Muscle of back (tissue), 11 donors: ENCODE results near the gene WDR46. TPM values are rescaled to one million over a fixed set of nuclear protein-coding genes. Genes with fewer than 3 reads are reported as not detected.

ENCODE experiments used
- DNase-seq, 3 donors: peaks; one replicate each; pipeline versions ENCODE4 v3.0.0 to v3.0.0-alpha.2; 2013
- polyA plus RNA-seq, 10 donors: library from polyadenylated mRNA; unstranded; fragments of 120-200 nt; gene quantifications; one replicate each; pipeline ENCODE4 v1.2.1, GENCODE V29; 2013; ENCODE audit not compliant: insufficient read length in 10 of 10

The WDR46 gene
- polyA plus RNA-seq, 10 donors = 49.6 to 70.8 (median 60.0) TPM

DNA sequence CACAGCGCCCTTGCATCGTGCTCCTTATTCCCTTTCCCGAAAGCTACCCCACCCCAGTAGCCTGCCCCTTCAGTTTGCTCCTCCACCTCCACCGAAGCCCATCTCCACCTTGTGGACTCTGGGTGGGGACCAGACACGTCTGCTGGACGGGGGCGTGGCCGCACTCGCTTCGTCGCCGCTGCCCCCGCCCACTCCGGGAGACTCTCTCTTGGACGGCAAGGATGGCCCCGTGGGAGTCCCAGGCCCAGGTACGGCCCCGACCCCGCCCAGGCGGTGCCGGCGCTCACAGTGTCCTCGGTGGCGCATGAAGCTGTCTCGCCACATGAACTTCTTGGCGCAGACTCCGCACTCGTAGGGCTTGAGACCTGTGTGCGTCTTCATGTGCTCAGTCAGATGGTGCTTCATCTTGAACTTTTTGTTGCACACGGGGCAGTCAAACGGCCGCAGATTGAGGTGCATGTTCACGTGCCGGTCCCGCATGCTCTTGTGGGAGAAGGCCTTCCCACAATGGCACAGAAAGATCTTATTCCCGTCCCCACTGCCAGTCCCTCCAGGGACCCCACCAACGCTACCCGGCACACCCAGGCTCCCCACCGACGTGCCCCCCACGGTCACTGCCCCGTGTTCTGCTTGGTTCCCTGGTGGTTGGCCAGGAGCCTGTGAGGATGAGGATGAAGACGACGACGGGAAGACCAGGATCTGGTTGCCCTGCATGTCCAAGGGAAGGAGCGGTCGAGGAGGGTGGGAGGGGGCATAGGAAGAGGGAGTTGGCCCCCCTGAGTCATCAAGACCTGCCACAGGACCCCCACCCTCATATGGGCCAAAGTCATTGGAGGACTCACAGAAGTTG is 26.1 kb upstream of the WDR46 start:
- DNase-seq = peak in 1 of 3 donors; percentile 64

DNA sequence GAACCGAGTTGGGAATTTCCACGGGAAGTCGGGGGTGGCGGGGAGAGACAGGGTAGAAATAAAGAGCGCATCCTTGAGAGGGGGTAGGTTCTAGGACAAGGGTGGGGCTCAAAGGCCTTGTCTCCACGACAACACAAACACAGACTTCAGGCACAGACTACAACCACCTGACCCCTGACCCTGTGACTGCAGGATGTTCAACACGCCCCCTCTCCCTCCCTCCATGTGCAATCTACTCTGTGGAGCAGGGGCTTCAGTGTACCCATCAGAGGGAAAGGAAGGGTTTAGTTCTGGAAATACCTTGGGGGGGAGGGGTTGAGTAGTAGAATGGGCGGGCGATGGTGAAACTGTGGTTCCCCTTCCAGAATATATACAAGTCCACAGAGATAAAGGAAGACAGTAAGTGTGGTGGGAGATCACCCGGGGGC is 25.5 kb upstream of the WDR46 start:
- DNase-seq = peak; percentile 68 to 90 (median 77)

DNA sequence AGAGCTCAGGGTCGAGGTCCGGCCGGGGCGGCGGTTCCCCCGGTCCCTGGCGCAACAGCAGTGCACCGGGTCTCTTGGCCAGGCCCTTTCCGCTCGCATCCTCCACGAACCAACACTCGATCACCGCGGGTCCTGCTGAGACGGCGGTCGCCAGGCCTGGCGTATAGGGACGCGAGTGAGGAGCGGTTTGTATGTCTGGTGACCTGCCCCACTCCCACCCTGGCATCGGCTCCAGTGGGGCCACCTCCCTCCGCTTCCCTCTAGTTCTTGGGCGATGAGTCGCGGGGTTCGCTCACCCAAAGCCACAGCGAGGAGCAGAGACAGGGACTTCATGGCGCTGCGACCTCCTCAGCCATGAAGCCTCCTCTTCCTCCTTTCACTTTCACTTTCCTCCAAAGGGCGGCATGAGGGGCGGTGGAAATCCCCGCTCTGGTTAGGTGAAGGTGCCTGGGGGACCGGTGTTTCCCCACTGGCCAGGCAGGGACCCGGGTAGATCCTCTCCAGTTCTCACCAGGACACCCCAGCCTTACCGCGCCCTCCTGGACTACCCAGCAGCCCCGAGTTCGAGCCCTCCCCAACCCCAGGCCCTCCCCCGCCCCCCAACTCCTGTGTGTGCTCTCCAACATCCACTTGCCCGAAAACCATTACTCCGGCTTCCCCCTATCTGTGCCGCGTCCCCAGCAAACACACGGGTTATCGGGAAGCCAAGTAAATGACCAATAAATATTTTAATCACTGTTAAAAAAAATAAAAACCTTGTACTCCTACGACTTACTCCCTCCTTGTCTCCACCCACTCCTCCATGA is 24.9 kb upstream of the WDR46 start, which contains the start of gene TAPBP:
TSS of gene TAPBP (minus strand) at position 370 of the 806 bp plus-strand sequence. CDS start at position 333, 37 bp downstream.
- peak in 2 of 3 donors; percentile 77 to 93 for DNase-seq

DNA sequence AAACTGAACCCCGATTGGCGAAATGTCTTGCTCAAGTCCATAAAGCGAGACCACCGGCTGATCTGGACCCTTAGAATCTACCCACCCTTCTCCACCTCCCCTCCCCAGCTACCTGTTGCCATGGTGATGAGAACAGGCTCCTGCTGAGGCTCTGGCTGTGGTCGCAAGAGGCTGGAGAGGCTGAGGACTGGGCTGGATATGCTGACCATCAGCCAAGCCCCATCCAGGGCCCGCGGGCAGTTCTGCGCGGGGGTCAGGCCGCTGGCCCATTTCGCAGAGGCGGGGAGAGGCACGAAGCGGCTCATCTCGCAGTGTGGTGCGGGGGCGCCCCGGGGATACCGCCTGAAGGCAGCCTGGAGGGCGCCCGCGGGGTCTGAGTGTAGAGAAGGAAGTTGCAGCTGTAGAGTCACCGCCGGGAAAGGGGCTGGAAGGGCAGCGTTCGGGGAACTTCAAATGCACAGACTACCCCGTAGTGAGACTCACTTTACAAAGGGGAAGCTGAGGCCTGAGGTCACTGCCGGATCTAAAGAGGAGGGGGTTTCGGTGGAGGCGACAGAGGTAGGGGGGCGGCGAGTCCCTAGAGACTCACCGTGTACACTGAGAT is 24.2 kb upstream of the WDR46 start:
- DNase-seq = peak in 2 of 3 donors; percentile 58 to 85

DNA sequence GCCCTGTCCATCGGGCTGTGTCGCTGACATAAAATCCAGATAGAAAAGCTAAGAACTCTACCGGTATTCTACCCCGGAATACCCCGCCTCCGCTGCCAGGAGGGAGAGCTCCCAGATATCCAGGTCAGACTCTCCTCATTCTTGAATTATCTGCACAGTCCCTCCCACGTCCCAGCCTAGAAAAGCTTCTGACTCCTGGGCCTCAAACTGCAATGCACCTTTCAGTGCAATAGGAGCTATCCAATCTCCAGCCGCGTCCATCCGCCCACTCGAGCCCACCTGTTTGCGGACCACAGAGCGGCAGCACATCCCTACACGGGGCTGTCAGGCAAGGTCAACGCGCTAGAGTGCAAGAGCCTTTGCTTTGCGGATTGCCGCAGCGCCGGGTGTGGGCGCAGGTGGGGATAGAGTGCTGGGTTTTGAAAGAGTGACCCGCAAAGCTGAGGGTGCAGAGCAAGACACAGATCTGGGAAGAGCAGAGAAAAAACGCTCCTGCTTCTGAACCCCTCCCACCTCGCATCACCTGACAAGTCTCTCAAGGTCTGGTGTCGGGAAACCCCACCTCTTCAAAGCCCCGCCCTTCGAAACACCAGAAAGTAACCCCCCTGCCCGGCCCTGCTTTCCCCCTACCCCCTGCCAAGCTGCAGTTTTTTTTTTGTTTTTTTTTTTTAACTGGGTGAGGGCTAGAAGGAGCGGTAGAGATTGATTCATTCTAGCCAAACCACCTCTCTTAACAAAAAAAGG is 23.5 kb upstream of the WDR46 start:
- DNase-seq = peak in 2 of 3 donors; percentile 48 to 66

DNA sequence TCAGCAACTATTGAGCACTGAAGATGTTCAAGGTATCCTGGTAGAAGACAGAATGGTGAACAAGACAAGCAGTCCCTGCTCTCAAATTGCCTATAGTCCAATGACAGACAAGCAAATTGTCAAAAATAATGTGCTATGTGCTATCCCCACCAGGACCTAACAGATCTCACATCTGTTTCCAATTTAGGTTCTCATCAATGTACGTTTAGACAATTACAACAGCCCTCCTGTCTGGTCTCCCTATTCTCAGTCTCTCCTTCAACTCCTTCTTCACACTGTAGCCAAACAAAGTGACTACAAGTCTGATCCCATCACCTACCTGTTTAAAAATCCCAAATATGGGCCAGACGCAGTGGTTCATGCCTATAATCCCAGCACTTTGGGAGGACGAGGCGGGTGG is 17.3 kb upstream of the WDR46 start:
- DNase-seq = no peak

DNA sequence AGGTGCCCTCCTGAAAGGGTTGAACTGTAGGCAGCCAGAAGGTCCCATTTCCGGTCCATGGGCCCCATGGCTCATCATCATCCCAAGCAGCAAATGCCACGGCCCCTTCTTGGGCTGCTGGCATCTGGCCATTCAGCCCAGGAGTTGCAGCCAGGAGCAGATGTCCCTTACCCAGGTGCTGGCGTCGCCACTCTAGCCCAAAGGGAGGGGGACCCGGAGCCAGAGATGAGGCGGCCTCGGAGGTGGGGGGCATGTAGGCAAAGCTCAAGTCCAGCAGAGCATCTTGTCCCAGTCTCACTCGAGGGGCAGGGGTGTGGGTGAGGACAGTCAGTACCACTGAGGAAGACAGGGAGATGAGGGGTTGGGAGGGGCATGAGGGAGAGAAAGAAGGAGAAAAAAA is 16.0 kb upstream of the WDR46 start:
- no peak for DNase-seq

DNA sequence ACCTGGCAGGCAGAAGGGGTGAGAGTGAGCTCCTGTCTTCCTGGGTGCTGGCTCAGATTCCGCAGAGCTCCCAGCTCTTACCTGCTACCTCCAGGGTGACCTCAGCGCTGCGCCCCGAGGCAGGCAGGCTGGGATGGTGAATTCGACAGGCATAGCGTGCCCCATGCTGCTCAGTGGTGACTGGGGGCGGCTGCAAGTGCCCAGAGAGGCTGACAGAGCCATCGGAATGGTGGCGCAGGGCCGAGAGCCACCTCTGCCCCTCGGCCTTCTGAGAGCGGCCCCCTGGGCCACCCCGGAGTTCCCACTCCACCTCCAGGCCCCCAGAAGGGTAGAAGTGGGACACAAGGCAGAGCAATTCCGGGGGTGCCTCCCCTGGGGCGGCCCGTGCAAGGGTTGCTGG is 15.2 kb upstream of the WDR46 start:
- DNase-seq = no peak

DNA sequence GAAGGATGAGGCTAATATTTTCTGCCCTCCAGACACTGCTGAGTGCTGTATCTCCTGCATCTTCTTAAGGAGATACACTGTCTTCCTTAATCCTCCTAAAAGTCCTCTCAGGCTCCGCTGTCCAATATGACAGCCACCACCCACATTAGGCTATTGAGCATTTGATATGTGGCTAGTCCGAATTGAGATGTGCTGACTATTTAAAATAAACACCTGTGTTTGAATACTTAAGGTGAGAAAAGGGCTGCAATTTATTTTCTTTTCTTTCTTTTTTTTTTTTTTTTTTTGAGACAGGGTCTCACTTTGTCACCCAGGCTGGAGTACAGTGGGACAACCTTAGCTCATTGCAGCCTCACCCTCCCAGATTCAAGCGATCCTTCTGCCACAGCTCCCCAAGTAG is 12.8 kb upstream of the WDR46 start:
- no peak for DNase-seq

DNA sequence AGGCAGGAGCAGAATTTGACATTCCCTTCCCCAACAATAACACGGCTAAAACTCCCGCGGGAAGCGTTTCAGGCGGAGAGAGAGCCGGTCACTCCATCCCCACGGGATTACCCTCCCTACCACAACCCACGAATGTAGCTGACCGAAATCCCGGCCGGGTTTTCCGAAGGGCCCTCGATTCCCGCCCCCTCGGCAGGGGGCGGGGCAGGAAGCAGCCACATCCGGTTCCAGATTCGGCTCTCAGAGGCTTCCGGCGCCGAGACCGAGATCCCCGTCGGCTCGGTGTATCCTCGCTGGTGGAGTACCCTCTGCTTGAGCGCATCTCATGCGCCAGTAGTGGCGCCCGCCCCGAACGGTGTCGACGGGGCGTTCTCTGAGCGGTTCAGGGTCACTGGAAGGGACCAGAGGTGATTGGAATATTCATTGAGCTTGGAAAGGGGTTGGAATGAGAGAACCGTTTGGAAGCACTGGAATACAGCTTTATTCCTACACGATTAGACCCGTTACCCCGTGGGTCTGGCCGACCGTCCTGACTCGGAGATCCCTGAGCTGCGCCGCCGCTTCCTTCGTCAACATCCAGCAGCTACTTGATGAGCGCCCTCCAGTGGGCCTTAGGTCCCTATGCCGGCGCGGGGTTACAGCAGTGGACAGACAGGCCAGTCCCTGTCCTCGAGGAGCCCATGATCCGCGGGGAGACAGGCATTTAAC is 10.4 kb upstream of the WDR46 start:
- peak; percentile 94 to 97 (median 95) for DNase-seq

DNA sequence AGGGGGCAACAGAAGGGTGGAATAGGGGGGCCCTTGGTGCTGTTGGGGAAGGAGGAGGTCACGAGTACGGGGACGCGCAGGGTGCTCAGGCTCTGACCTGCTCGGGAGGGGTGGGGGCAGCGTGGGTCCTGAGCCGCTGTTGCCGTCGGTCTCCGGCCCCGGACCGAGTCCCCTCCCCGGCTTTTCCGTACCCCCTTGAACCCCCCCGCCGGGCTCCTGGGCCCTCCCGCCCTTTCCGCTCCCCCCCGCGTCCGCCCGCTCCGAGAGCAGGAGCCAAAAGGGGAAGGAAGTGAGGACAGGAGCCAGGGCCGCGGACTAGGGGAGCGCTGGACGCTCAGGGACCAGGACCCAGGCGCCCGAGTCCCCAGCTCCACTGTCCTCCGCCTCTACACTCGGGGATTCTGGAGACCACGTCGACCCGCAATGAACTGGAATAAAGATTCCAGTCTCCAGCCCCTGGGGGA is 9.8 kb upstream of the WDR46 start, which contains the start of gene RGL2:
TSS of gene RGL2 (minus strand) at position 170 of the 464 bp plus-strand sequence. CDS start 332 bp downstream, outside the sequence.
- DNase-seq = peak; percentile 69 to 91 (median 85)

DNA sequence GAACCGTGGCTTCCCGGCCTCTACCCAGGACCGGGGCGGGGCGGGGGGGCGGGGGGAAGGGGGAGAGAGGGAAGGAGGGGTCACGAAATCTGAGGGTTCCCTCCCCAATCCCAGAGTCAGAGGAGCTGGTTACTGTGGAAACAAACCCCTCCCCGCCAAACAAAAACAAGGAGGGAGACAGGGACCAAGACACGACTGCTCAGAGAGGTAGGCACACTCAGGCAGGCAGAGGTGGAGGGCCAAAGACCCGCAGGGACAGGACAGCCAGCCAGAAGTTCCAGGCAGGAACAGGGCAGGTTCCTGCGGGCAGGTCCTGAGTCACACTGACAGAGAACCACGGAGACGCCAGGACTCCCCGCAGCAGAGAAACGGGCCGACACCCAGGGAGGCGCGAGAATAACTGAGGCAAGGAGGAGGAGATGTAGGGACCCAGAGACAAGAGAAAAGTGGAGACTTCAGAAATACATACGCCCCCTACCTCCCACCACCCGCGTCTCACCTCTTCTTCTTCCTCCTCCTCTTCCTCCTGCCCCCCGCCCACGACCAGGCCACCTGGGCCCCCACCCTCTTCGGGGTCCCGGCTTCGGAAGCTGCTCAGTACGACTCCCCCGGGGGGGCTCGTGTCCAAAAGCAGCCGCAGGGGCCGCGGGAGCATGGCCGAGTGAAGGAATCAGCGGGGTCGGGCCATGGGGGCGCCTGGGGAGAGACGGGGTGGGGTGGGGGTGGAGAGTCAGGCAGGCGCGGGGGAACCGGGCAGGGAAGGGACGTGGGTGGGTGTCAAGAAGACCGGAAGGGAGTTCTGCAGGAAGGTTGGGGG is 9.1 kb upstream of the WDR46 start:
- peak; percentile 79 to 94 (median 87) for DNase-seq

DNA sequence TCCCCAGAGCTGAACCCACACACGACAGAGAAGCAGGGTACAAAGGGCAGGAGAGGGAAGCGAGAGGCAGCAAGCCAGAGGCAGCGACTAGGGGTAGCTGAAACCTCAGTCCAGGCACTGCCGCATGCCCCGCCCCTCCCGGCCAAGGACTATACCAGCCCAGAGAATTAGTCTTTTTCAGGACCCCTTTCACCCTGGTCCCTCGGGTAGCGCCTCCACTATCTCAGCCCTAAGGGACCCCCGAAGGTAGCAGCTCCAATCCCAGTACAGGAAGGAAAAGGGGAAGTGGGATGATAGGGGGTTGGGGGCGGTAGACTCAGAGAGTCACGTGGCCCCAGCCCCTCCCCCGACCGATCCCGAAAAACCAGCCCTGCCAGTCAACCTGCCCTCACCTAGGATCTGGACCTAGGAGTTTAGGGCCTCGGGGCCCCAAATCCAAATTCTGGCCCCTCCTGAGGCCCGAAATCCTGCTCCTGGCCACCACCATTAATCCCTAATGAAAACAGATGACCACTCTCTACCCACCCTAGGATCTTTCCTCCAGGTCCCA is 8.4 kb upstream of the WDR46 start:
- DNase-seq = no peak

DNA sequence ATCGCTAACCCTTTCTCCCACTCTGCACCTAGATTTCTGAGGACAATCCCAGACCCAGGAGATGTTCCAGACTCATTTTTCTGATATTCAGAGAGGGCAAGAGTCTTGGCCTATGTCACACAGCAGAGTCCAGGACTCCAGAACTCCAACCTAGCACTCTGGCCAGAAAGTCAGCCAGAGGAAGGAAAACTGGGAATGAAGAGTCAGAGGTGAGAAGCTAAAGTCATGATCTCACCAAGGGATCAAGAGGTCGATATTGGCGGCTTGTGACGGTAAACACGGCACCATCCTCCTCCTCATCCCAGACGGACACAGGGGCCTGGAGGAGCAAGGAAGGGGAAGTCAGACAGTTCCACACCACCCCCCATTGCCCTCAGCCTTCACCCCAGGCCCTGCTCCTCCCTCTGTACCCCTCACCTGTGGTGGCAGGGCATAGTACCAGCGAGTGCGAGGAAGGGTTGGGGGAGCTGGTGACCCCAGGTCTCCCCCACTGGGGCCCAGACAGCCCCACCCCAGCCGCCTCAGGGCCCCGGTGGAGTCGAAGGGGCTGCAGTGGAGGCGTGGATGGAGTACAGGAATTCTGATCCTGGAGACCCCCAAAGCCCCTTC is 7.9 kb upstream of the WDR46 start:
- DNase-seq = no peak

DNA sequence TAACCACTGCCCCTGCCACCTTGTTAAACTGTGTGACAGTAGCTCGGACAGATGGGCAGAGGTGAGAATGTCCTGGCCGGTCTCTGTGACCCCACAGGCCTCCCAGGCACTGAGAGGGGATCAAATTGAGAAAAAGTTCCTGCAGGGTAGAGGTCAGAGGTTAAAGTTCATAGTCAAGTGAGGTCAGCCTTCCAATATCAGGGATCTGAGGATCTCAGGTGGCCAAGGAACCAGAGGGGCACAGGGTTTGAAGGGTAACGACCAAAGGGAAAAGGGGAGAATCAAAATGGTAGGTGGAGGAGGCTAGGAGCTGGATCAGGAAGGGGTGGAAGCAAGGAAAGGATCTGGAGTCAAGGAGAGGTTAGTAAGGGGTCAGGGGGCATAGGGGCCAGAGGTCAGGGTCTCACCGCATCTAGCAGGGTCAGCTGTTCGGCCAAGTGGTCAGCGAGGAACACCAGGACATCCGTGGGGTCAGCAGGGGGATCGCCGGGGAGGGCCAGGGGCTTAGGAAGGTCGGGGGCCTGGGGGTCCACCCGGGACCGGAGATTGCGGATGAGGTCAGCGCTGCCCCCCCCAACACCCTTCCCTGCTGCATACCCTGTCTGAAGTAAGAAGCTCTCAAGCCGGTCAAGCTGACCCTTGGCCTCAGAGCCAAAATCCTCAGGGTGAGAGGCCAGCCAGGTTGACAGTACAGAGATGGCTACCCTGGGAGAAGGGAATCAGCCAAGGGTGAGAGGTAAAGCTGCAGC is 6.8 kb upstream of the WDR46 start:
- no peak for DNase-seq

DNA sequence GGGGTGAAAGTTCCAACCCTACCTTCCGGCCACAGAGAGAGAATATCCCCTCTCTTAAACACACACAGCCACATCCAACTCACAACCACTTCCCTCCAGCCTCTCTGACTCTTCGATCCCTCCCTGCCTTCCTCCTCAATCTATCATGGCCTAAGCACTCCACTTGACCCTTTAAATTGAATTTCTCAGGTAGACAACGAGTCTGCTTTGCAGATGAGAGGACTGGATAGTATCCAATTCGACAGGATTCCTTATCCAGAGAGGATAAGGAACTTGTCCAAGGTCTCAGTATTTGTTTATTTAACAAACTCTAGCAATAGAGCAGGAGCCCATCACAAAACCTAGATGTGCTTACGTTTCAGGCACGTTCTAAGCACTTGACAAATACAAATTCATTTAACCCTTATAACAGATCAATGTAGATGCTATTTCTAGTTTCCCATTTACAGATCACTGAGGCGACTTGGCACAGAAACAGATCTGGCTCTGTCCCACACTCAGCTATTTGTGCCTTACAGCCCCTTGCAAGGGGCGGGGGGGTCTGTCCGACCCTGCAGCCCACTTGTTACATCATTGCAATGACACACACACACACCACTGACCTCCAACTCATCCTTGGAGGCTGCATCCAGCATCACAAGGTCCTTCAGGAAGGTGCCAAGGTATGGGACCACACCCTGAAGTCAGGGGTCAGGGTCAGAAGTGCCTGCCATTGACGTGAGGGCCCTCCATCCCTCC is 5.2 kb upstream of the WDR46 start:
- DNase-seq = no peak

DNA sequence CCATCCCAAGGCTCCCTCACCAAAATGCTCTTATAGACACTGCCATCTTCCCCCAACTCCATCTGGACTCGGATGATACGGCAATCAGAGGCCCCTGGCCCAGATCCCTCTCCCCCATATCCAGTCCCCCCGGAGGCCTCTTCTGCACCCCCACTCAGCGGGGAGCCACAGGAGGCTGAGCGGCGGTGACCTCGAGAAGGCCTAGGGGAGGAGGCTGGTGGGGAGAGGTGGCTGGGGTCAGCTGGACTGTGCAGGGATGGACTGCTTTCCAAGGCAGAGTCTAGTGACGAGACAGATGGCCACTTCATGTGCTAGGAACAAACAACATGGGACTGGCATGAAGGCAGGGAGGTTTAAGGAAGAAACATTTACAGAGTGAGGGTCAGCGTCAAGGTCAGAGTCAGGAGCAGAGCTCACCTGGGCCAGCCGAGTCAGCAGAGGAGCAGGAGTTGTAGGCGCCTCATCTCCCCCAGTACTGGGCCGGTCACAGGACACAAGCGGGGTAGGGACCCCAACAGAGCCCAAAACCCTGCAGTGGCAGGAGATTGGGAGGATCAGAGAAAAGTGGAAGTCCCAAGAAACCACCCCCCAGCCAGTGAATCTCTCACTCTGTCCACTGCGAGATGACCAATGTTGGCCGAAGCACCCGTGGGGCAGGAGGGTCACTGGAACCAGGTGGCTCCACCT is 4.1 kb upstream of the WDR46 start:
- DNase-seq = no peak
